ENCODE results near the gene HUS1B. TPM values are rescaled to one million over a fixed set of nuclear protein-coding genes. Genes with fewer than 3 reads are reported as not detected.
"Not testable (repeated sequence)": the region's sequence is repeated elsewhere in the genome, so short reads cannot be mapped to it uniquely, and the experiment has no call there.

Gene HUS1B
- total RNA-seq, 1 experiment from 2014 or later: 1.2 TPM

- DNase-seq (ENCODE audit: low spot score): no peak
These were observed 22.4 kb upstream of the HUS1B start for GRCh38 chr6:679282-679681.

- no peak for DNase-seq (ENCODE audit: low spot score)
These were observed 21.6 kb upstream of the HUS1B start for GRCh38 chr6:678520-678919.

- DNase-seq (ENCODE audit: low spot score): no peak
These were observed 21.0 kb upstream of the HUS1B start for GRCh38 chr6:677919-678318.

- DNase-seq (ENCODE audit: low spot score): no peak
These were observed 18.1 kb upstream of the HUS1B start for GRCh38 chr6:674956-675355.

- no peak for DNase-seq (ENCODE audit: low spot score)
These were observed 17.5 kb upstream of the HUS1B start for GRCh38 chr6:674406-674805.

- DNase-seq (ENCODE audit: low spot score): no peak
These were observed 10.5 kb upstream of the HUS1B start for GRCh38 chr6:667253-667927.

- DNase-seq (ENCODE audit: low spot score): no peak
These were observed 8.7 kb upstream of the HUS1B start for GRCh38 chr6:665403-666267.

GRCh38 chr6:663788-664187 lies 6.9 kb upstream of the HUS1B start:
- not testable (repeated sequence) for DNase-seq (ENCODE audit: low spot score)

GRCh38 chr6:659716-660581 lies 3.0 kb upstream of the HUS1B start:
- DNase-seq (ENCODE audit: low spot score): peak; percentile 10

- DNase-seq (ENCODE audit: low spot score): peak; percentile 36
These were observed 1.3 kb upstream of the HUS1B start for GRCh38 chr6:658244-658643.

GRCh38 chr6:657743-658142 lies 843 bp upstream of the HUS1B start:
- no peak for DNase-seq (ENCODE audit: low spot score)

GRCh38 chr6:654136-654535 lies 2.8 kb downstream of the HUS1B start:
- no peak for DNase-seq (ENCODE audit: low spot score)

GRCh38 chr6:652865-653264 lies 4.0 kb downstream of the HUS1B start:
- DNase-seq (ENCODE audit: low spot score): no peak

- DNase-seq (ENCODE audit: low spot score): no peak
These were observed 6.8 kb downstream of the HUS1B start for GRCh38 chr6:650098-650497.

GRCh38 chr6:642805-643204 lies 14.1 kb downstream of the HUS1B start:
- DNase-seq (ENCODE audit: low spot score): no peak

GRCh38 chr6:641225-641985 lies 15.5 kb downstream of the HUS1B start:
- DNase-seq (ENCODE audit: low spot score): no peak

- no peak for DNase-seq (ENCODE audit: low spot score)
These were observed 20.4 kb downstream of the HUS1B start for GRCh38 chr6:636488-636887.

- DNase-seq (ENCODE audit: low spot score): no peak
These were observed 21.7 kb downstream of the HUS1B start for GRCh38 chr6:635233-635632.

GRCh38 chr6:633611-634010 lies 23.3 kb downstream of the HUS1B start:
- DNase-seq (ENCODE audit: low spot score): no peak

GRCh38 chr6:628766-629165 lies 28.1 kb downstream of the HUS1B start:
- no peak for DNase-seq (ENCODE audit: low spot score)

- no peak for DNase-seq (ENCODE audit: low spot score)
These were observed 30.7 kb downstream of the HUS1B start for GRCh38 chr6:626236-626635.

GRCh38 chr6:624979-625378 lies 31.9 kb downstream of the HUS1B start:
- DNase-seq (ENCODE audit: low spot score): no peak

All from A172 (cell line).